K562 (cell line): ENCODE measurements around the gene GFOD2.

Experiments
- MTF1 ChIP-seq: fragments of 250-450 bp; sonication (Bioruptor Pico); IDR thresholded peaks from 2 replicates; pipeline ENCODE4 v1.9.0; 2021; ENCODE audit warnings: moderate library complexity, mild to moderate bottlenecking, inconsistent platforms, borderline replicate concordance
- SREBF2 ChIP-seq: sonication (generic); formaldehyde crosslinking; IDR thresholded peaks from 2 replicates; pipeline ENCODE4 v1.4.0; 2020; ENCODE audit warnings: mild to moderate bottlenecking, missing genetic modification reagents
- TF ChIP-seq, protein P1 (sequence below), 3 experiments: IDR thresholded peaks in 2 of 3; conservative IDR thresholded peaks in 1 of 3; 2 replicates each; pipeline ENCODE4 v1.5.1; 2011 to 2012; ENCODE audit warnings: low read length in 3 of 3, mild to moderate bottlenecking in 3 of 3, control low read depth in 2 of 3, improper control_type of control experiment in 1 of 3, inconsistent platforms in 1 of 3, low read depth in 1 of 3, mixed read lengths in 1 of 3, moderate library complexity in 1 of 3; ENCODE audit not compliant: insufficient read depth in 2 of 3

DNA sequence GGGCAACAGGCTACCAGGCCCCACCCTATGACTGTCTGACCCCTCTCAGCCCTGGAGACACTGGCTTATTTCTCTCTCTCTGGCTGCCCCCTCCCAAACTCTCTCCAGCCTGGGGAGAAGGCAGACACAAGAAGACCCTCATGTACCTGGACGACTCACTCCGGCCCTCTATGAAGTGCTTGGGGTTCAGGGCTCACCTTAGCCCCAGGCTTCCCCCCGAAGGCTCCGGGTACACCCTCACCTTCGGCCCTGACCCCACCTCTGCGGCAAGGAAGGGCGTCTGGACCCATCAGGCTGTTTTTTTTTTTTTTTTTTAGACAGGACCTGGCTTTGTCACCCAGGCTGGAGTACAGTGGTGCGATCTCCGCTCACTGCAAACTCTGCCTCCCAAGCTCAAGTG lies 75.1 kb downstream of the GFOD2 start:
- no peak for TF ChIP-seq SREBF2 (CRISPR knock-in tag)
- TF ChIP-seq, protein P1, sequence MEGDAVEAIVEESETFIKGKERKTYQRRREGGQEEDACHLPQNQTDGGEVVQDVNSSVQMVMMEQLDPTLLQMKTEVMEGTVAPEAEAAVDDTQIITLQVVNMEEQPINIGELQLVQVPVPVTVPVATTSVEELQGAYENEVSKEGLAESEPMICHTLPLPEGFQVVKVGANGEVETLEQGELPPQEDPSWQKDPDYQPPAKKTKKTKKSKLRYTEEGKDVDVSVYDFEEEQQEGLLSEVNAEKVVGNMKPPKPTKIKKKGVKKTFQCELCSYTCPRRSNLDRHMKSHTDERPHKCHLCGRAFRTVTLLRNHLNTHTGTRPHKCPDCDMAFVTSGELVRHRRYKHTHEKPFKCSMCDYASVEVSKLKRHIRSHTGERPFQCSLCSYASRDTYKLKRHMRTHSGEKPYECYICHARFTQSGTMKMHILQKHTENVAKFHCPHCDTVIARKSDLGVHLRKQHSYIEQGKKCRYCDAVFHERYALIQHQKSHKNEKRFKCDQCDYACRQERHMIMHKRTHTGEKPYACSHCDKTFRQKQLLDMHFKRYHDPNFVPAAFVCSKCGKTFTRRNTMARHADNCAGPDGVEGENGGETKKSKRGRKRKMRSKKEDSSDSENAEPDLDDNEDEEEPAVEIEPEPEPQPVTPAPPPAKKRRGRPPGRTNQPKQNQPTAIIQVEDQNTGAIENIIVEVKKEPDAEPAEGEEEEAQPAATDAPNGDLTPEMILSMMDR (IDR thresholded peaks at IDR 0.05 in 2 of 3, conservative IDR thresholded peaks at IDR 0.05 in 1 of 3; ENCODE audit: insufficient read depth in 2 of 3, low read depth in 1 of 3, low read length in 3 of 3) = no peak
- TF ChIP-seq MTF1 (CRISPR knock-in tag) = no peak
